Measurements from ENCODE around the gene DNAL1.

Gene DNAL1

DNA sequence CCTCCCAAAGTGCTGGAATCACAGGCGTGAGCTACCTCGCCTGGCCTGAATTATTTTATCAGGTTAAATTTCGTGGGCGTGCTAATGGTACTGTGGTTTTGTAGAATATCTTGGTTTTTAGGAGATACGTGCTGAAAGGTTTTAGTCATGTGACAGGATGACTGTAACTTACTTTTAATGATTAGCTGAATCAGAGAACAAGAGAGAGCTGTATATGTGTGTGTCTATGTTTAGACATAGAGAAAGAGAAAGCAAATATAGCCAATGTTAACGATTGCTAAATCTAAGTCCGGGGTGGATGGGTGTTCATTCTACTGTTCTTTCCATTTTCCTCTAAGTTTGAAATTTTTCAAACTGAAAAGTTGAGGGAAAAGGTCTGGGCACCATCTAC lies 78.6 kb downstream of the DNAL1 start:
- no peak for DNase-seq (ENCODE audit: extremely low spot score)
- CTCF ChIA-PET: interaction anchor here (1.2 to 1.9 kb wide), 4 partner anchors 11 to 68 kb away, joined by 3 to 6 read pairs (median 3); no protein-coding TSS in a partner anchor
- TF ChIP-seq, protein P1, sequence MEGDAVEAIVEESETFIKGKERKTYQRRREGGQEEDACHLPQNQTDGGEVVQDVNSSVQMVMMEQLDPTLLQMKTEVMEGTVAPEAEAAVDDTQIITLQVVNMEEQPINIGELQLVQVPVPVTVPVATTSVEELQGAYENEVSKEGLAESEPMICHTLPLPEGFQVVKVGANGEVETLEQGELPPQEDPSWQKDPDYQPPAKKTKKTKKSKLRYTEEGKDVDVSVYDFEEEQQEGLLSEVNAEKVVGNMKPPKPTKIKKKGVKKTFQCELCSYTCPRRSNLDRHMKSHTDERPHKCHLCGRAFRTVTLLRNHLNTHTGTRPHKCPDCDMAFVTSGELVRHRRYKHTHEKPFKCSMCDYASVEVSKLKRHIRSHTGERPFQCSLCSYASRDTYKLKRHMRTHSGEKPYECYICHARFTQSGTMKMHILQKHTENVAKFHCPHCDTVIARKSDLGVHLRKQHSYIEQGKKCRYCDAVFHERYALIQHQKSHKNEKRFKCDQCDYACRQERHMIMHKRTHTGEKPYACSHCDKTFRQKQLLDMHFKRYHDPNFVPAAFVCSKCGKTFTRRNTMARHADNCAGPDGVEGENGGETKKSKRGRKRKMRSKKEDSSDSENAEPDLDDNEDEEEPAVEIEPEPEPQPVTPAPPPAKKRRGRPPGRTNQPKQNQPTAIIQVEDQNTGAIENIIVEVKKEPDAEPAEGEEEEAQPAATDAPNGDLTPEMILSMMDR (IDR thresholded peaks at IDR 0.05; ENCODE audit: control extremely low read depth, extremely low read depth, low read depth, missing control alignments): no peak
- POLR2A ChIA-PET: no interaction called here

DNA sequence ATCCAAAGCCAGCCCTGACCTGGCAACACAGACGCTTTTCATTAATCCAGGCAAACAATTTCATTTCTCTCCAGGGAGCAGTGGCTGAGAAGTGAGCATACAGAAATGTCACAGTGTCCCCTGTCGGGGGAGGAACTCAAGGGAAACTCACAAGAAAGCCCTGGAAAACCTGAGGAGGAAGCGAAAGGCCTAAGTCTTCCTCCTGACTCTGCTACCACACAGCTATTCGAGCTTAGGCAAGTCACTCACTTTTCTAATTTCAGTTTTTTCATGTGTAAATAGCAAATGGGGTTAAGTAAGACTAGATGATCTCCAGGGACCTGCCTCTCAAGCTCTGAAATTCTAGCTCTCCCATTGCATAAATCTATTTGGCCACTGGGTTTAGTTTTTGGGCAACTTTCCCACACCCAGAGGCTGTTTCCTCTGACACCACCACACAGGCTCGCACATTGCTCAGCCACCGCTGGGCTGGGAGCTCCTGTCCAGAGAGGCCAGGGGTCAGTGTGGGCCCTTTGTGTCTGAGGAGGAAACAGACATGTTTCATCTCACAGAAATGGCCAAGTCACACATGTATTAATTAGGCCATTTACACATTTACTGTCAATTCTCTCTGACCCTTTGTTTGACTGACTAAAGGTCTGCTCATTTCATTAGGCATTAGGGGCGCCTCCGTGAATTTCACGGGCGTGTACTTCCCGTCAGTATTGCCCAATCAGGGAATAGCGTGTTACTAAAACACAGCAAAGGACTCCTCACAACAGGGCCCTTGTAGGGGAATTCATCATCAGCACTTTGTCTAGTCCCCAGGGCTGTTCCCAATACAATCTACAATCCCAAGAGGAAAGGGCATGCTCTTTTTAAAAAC lies 79.2 kb downstream of the DNAL1 start:
- no peak for DNase-seq (ENCODE audit: extremely low spot score)
- POLR2A ChIA-PET: no interaction called here
- TF ChIP-seq, protein P1 (IDR thresholded peaks at IDR 0.05; ENCODE audit: control extremely low read depth, extremely low read depth, low read depth, missing control alignments): no peak
- CTCF ChIA-PET: interaction anchor here (1.2 to 1.9 kb wide), 4 partner anchors 11 to 68 kb away, joined by 3 to 6 read pairs (median 3); no protein-coding TSS in a partner anchor

DNA sequence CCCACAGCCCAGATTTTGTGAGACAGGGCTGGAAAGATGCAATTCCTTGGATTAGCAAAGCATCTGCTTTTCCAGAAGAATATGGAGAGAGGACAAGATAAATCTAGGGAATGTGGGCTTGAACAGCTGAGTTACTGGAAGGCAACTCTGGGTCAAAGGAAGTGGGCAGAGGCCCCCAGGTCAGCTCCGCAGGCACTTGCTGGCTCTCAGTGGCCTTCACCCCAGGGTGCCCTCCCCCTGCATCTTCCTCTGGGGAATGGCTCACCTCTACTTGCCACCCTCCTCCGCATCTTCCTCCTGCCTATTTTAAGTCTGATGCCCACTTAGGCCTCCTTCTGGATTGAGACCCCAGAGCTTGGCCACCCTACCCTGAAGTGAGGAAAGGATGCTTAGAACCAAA lies 79.9 kb downstream of the DNAL1 start:
- POLR2A ChIA-PET: no interaction called here
- no peak for DNase-seq (ENCODE audit: extremely low spot score)
- CTCF ChIA-PET: interaction anchor here (9.3 kb wide), 1 partner anchor 101 kb away, joined by 135 read pairs; no protein-coding TSS in a partner anchor
- TF ChIP-seq, protein P1 (IDR thresholded peaks at IDR 0.05; ENCODE audit: control extremely low read depth, extremely low read depth, low read depth, missing control alignments): no peak

DNA sequence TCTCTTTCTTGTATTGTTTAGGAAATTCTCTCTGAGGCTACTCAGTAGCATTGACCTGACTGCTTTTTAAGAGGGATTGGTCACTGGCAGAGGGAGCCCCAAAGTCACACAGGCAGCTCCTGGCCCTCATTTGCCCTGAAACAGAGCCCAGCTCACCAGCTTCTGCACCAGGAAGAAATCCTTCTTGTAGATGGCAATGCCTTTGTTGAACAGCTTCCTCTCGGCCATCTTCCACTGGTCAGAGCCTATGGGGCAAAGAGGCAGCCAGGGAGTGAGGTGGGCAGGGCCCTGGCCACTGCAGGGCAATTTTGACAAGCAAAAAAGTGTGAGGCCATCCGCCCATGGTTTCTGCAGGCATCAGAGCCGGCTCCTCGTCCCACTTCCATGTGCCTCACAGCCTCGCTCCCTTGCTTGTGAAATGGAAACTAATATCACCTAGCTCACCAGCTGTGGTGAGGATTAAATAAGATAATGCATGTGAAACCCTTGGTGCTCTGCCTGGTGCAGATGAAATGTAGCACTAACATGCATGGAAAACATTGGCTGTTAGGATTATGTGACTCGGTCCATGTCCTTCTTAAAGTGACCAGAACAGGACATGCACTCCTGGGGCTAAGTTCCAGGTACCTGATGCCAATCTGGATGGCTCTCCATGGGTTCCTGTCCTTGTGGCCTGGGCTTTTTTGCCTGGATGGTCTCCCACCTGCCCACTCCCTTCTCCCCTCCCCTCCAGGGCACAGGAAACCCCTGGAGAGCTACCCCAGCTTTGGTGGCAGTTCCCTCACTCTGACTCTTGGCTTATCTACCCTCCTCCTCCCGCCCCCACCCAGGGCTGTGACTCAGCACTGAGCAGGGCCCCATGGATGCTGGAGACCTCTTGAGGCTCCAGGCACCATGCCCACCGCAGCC lies 80.6 kb downstream of the DNAL1 start:
- DNase-seq (ENCODE audit: extremely low spot score): no peak
- TF ChIP-seq, protein P1 (IDR thresholded peaks at IDR 0.05; ENCODE audit: control extremely low read depth, extremely low read depth, low read depth, missing control alignments): no peak
- ChIA-PET POLR2A (interaction anchor here (0.6 kb wide), 1 partner anchor 72 kb away, joined by 5 read pairs; no protein-coding TSS in a partner anchor), CTCF (interaction anchor here (1.5 to 9.3 kb wide), 2 partner anchors 26 to 100 kb away, joined by 3 to 135 read pairs; no protein-coding TSS in a partner anchor)

DNA sequence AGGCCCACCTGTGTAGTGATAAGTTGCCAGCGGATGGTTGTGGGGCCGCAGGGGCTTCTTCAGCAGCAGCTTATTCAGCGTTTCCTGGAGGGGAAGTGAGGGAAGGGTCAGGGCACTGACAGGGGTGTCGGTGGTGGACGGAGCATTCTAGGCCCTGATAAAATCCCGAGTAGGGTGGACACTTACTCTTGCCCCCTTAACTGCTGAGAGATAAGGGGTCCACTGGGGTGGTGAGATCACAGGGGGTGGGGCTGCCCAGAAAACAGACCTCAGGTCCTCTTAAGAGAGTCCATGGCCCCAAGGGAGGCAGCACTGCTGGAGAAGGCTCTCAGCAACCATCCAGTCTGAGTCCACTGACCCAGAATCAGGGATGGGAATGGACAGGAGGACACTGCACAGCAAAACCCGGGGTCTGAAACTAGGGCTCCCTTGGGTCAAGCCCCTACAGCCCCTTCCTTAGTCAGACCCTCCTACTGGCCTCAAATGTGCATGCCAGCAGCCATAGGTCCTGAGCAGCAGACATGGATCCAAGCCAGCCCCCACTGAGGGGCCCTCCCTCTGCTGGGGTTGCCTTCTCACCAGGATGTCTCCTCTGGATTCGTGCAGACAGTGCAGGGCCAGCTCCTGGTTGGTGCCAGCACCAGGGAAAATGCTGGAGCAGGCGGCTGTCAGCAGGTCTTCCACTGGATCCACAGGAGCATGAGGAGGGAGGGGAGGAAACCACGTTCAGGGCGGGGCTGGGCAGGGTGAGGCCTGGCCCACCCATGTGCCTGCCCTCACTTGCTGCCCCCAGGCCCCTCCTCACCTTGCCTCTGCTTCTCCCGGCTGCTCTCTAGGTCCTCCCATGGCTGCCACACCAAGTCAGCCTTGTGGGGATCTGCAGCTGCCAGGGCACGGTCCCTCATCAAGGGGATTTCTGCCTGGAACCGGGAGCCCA lies 81.5 kb downstream of the DNAL1 start:
- CTCF ChIA-PET: interaction anchor here (1.5 to 9.3 kb wide), 3 partner anchors 9 to 99 kb away, joined by 3 to 135 read pairs (median 25); no protein-coding TSS in a partner anchor
- TF ChIP-seq, protein P1 (IDR thresholded peaks at IDR 0.05; ENCODE audit: control extremely low read depth, extremely low read depth, low read depth, missing control alignments): no peak
- no peak for DNase-seq (ENCODE audit: extremely low spot score)
- POLR2A ChIA-PET: no interaction called here

All from GM10248 (cell line).